ENCODE measurements around the gene BTBD8. TPM values are rescaled to one million over a fixed set of nuclear protein-coding genes. Genes with fewer than 3 reads are reported as not detected.

Gene BTBD8
- total RNA-seq, 6 donors from 2014 or later = 0.76 to 17.8 (median 4.2) TPM

DNA sequence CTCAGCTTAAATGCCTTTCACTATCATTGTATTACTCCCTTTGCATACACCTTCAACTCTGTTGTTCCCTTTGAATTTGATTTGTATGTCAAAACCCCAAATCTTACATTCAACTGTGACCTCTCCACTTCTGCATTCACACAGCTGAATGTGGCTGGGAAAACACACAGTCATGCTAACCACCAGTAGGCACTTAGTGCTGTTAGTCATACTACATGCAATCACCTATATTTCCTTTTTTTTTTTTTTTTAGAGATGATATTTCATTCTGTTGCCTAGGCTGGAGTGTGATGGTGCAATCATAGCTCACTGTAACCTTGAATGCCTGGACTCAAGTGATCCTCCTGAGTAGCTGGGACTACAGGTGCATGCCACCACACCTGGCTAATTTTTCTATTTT, 16.2 kb downstream of the BTBD8 start:
- Histone ChIP-seq H3K27ac (no peak overlapping the region), H3K27me3 (no peaks in the 10 kb centered on the region), H3K4me1 (peaks cover 0 to 4% (median 2%) of the 10 kb centered on the region in 4 donors), H3K4me3 (no peak overlapping the region), H3K9me3 (no peaks in the 10 kb centered on the region), H3K36me3 (no peaks in the 10 kb centered on the region)
- no peak for TF ChIP-seq POLR2AphosphoS5 (IDR thresholded peaks at IDR 0.05)
- TF ChIP-seq, protein P1, sequence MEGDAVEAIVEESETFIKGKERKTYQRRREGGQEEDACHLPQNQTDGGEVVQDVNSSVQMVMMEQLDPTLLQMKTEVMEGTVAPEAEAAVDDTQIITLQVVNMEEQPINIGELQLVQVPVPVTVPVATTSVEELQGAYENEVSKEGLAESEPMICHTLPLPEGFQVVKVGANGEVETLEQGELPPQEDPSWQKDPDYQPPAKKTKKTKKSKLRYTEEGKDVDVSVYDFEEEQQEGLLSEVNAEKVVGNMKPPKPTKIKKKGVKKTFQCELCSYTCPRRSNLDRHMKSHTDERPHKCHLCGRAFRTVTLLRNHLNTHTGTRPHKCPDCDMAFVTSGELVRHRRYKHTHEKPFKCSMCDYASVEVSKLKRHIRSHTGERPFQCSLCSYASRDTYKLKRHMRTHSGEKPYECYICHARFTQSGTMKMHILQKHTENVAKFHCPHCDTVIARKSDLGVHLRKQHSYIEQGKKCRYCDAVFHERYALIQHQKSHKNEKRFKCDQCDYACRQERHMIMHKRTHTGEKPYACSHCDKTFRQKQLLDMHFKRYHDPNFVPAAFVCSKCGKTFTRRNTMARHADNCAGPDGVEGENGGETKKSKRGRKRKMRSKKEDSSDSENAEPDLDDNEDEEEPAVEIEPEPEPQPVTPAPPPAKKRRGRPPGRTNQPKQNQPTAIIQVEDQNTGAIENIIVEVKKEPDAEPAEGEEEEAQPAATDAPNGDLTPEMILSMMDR (IDR thresholded peaks at IDR 0.05) = no peak
- TF ChIP-seq POLR2A (IDR thresholded peaks at IDR 0.05) = no peak
- TF ChIP-seq EP300 (IDR thresholded peaks at IDR 0.05) = no peak
- ATAC-seq (ENCODE audit: low FRiP score in 2 of 2) (peak in 1 of 2 donors; percentile 40), DNase-seq (peak in 1 of 2 donors; percentile 30)

DNA sequence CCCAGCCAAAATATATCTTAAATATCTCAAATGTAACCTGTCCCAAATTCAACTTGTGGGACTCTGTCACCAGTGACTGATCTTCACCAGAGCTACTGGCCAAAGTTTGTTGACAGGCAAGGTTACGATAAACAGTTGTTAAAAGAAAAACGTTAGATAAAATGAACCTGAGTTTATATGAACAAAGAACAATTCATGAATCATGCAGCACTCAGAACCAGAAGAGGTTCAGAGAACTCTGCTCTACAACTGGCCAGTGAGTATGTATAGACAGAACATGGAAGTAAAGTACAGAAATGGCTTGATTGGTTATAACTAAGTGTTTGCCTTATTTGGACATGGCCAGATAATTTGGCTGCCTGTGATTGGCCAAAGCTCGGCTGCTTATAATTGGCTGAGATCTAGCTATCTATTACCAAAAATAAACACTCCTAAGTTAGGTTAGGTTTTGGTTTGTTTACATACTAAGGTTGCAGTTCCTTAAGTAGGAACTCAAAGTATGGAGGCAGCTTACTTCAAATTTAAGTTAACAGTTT, 25.5 kb downstream of the BTBD8 start:
- H3K4me1 ChIP-seq = no peaks in the 10 kb centered on the region

DNA sequence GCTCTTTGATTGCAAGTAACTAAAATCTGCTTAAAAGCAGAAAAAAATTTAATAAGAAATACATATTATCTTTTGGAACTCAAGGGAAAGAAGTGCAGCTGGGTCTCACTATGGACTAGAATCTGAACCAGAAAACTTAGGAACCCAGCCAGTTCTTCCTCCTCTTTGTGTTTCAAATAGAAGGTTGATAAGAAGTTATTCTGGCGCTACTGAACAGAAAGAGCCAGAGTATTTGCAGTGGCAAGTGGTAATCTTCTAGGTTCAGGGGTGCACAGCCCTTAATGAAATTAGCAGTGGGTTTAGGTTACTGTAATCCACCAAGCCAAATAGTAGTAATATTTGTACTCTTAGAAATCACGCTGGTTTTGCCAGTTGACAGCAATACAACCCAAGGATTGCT, 28.5 kb downstream of the BTBD8 start:
- DNase-seq (no peak), ATAC-seq (ENCODE audit: low FRiP score in 2 of 2) (no peak)
- WGBS, 2 donors = 96 to 100% methylated on average over 2 of the region's 2 CpGs
- H3K27me3 ChIP-seq = no peaks in the 10 kb centered on the region
- no peaks in the 10 kb centered on the region for H3K9me3 ChIP-seq
- H3K27ac ChIP-seq = no peak overlapping the region
- no peak overlapping the region for H3K4me3 ChIP-seq
- TF ChIP-seq POLR2AphosphoS5 (IDR thresholded peaks at IDR 0.05) (no peak), EP300 (IDR thresholded peaks at IDR 0.05) (no peak), POLR2A (IDR thresholded peaks at IDR 0.05) (no peak)
- TF ChIP-seq, protein P1 (IDR thresholded peaks at IDR 0.05) = no peak
- no peaks in the 10 kb centered on the region for H3K4me1 ChIP-seq
- peaks cover 0 to 11% (median 0%) of the 10 kb centered on the region in 4 donors for H3K36me3 ChIP-seq

More for the DNA sequence above, 25.5 kb downstream of the BTBD8 start:
- H3K27me3 ChIP-seq = no peaks in the 10 kb centered on the region
- WGBS, 2 donors = 83 to 92% methylated on average over 3 of the region's 3 CpGs
- DNase-seq (no peak), ATAC-seq (ENCODE audit: low FRiP score in 2 of 2) (no peak)
- H3K9me3 ChIP-seq = no peaks in the 10 kb centered on the region
- H3K4me3 ChIP-seq = no peak overlapping the region
- no peak overlapping the region for H3K27ac ChIP-seq
- TF ChIP-seq EP300 (IDR thresholded peaks at IDR 0.05) = no peak
- TF ChIP-seq POLR2AphosphoS5 (IDR thresholded peaks at IDR 0.05) = no peak
- no peak for TF ChIP-seq POLR2A (IDR thresholded peaks at IDR 0.05)
- TF ChIP-seq, protein P1 (IDR thresholded peaks at IDR 0.05) = no peak
- peaks cover 0 to 21% (median 0%) of the 10 kb centered on the region in 4 donors for H3K36me3 ChIP-seq

DNA sequence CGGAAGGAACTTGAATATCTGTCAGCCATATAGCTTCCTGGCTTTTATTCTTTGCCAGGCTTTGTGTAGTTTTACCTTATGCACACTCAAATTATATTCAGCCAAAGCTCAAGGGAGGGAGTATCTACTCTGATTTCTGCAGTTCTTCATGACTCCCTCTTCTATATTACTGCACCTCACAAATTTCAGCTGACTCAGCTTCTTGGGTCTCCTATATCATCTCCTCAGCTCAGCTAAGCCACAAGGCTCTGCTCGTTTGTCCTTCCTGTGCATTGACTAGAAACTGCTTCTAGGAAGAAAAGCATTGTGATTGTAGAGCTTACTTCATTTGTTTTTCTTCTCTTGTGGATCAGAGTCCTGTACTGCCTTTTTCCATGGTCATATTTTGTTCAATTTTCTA, 37.4 kb downstream of the BTBD8 start:
- DNase-seq = no peak
- Histone ChIP-seq H3K36me3 (no peaks in the 10 kb centered on the region), H3K27ac (no peak overlapping the region), H3K4me3 (no peak overlapping the region), H3K4me1 (no peaks in the 10 kb centered on the region), H3K27me3 (no peaks in the 10 kb centered on the region), H3K9me3 (no peaks in the 10 kb centered on the region)
- TF ChIP-seq, protein P1 (IDR thresholded peaks at IDR 0.05) = no peak
- TF ChIP-seq POLR2AphosphoS5 (IDR thresholded peaks at IDR 0.05) (no peak), EP300 (IDR thresholded peaks at IDR 0.05) (no peak), POLR2A (IDR thresholded peaks at IDR 0.05) (no peak)
- WGBS, 2 donors = 49 to 54% methylated on average over 2 of the region's 2 CpGs
- no peak for ATAC-seq (ENCODE audit: low FRiP score in 2 of 2)

DNA sequence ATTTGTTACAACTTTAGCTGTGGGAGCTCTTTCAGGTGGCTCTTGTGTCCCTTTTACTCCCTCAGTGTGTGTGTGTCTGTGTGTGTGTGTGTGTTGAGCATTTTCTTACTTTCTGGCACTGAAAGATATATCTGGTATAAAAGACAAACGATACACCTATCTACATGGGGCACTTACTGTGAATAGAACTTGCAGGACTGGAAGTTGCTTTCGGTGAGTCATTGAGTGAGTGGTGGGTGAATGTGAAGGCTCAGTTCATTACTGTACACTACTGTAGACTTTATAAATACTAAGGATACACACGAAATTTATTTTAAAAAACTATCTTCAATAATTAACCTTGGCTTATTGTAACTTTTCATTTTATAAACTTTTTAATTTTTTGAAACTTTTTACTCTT, 38.7 kb downstream of the BTBD8 start:
- no peaks in the 10 kb centered on the region for H3K9me3 ChIP-seq
- TF ChIP-seq POLR2AphosphoS5 (IDR thresholded peaks at IDR 0.05) (no peak), POLR2A (IDR thresholded peaks at IDR 0.05) (no peak), EP300 (IDR thresholded peaks at IDR 0.05) (no peak)
- TF ChIP-seq, protein P1 (IDR thresholded peaks at IDR 0.05) = no peak
- ATAC-seq (ENCODE audit: low FRiP score in 2 of 2) = no peak
- no peak overlapping the region for H3K27ac ChIP-seq
- H3K27me3 ChIP-seq = no peaks in the 10 kb centered on the region
- WGBS, 2 donors = 74 to 85% methylated on average over 3 of the region's 3 CpGs
- H3K4me1 ChIP-seq = no peaks in the 10 kb centered on the region
- no peaks in the 10 kb centered on the region for H3K36me3 ChIP-seq
- H3K4me3 ChIP-seq = no peak overlapping the region
- no peak for DNase-seq
